Measurements from ENCODE around the gene LRRC4. TPM values are rescaled to one million over a fixed set of nuclear protein-coding genes. Genes with fewer than 3 reads are reported as not detected.

The LRRC4 gene
- total RNA-seq, 1 experiment from 2014 or later: not detected

- ChIA-PET CTCF (interaction anchor here (0.6 to 3.6 kb wide), 3 partner anchors 9 to 184 kb away, joined by 3 to 14 read pairs (median 9); no protein-coding TSS in a partner anchor), POLR2A (interaction anchor here (0.6 to 1.2 kb wide), 3 partner anchors 16 to 250 kb away, joined by 3 read pairs; no protein-coding TSS in a partner anchor)
- Mint-ChIP-seq H3K27me3 (ENCODE audit: insufficient read depth, unreplicated experiment) (no peaks in the 10 kb centered on the region), H3K27ac (ENCODE audit: low read depth, unreplicated experiment) (no peak overlapping the region), H3K9me3 (ENCODE audit: unreplicated experiment) (no peaks in the 10 kb centered on the region), H3K4me3 (ENCODE audit: unreplicated experiment) (no peak overlapping the region), H3K36me3 (ENCODE audit: insufficient read depth, unreplicated experiment) (peaks cover 42% of the 10 kb centered on the region), H3K4me1 (ENCODE audit: insufficient read depth, unreplicated experiment) (peaks cover 47% of the 10 kb centered on the region)
- BruUV-seq (replicated peaks): no TSS peak
- TF ChIP-seq, protein P1, sequence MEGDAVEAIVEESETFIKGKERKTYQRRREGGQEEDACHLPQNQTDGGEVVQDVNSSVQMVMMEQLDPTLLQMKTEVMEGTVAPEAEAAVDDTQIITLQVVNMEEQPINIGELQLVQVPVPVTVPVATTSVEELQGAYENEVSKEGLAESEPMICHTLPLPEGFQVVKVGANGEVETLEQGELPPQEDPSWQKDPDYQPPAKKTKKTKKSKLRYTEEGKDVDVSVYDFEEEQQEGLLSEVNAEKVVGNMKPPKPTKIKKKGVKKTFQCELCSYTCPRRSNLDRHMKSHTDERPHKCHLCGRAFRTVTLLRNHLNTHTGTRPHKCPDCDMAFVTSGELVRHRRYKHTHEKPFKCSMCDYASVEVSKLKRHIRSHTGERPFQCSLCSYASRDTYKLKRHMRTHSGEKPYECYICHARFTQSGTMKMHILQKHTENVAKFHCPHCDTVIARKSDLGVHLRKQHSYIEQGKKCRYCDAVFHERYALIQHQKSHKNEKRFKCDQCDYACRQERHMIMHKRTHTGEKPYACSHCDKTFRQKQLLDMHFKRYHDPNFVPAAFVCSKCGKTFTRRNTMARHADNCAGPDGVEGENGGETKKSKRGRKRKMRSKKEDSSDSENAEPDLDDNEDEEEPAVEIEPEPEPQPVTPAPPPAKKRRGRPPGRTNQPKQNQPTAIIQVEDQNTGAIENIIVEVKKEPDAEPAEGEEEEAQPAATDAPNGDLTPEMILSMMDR (IDR thresholded peaks at IDR 0.05; ENCODE audit: unreplicated experiment): no peak
- intact Hi-C loops (cut with micrococcal nuclease): no loop called here
- no peak for DNase-seq (ENCODE audit: unreplicated experiment)
Measured at GRCh38 chr7:128025819-128026218, 5.4 kb downstream of the LRRC4 start.

- intact Hi-C loops (cut with micrococcal nuclease): no loop called here
- no TSS peak for BruUV-seq (replicated peaks)
- ChIA-PET CTCF (interaction anchor here (1.9 to 3.6 kb wide), 2 partner anchors 9 to 185 kb away, joined by 9 to 14 read pairs; no protein-coding TSS in a partner anchor), POLR2A (interaction anchor here (0.6 to 1.2 kb wide), 4 partner anchors 10 to 249 kb away, joined by 3 to 4 read pairs (median 3); no protein-coding TSS in a partner anchor)
- H3K36me3 Mint-ChIP-seq (ENCODE audit: insufficient read depth, unreplicated experiment): peaks cover 42% of the 10 kb centered on the region
- no peaks in the 10 kb centered on the region for H3K27me3 Mint-ChIP-seq (ENCODE audit: insufficient read depth, unreplicated experiment)
- H3K4me1 Mint-ChIP-seq (ENCODE audit: insufficient read depth, unreplicated experiment): peaks cover 51% of the 10 kb centered on the region
- TF ChIP-seq, protein P1 (IDR thresholded peaks at IDR 0.05; ENCODE audit: unreplicated experiment): no peak
- H3K9me3 Mint-ChIP-seq (ENCODE audit: unreplicated experiment): no peaks in the 10 kb centered on the region
- H3K4me3 Mint-ChIP-seq (ENCODE audit: unreplicated experiment): no peak overlapping the region
- DNase-seq (ENCODE audit: unreplicated experiment): peak; percentile 56
- H3K27ac Mint-ChIP-seq (ENCODE audit: low read depth, unreplicated experiment): no peak overlapping the region
Measured at GRCh38 chr7:128025380-128025779, 5.9 kb downstream of the LRRC4 start.

- intact Hi-C loops (cut with micrococcal nuclease): no loop called here
- no peaks in the 10 kb centered on the region for H3K9me3 Mint-ChIP-seq (ENCODE audit: unreplicated experiment)
- TF ChIP-seq, protein P1 (IDR thresholded peaks at IDR 0.05; ENCODE audit: unreplicated experiment): no peak
- BruUV-seq (replicated peaks): no TSS peak
- no peak overlapping the region for H3K4me3 Mint-ChIP-seq (ENCODE audit: unreplicated experiment)
- CTCF ChIA-PET: interaction anchor here (0.6 to 3.6 kb wide), 3 partner anchors 28 to 186 kb away, joined by 4 to 14 read pairs (median 4); no protein-coding TSS in a partner anchor
- peaks cover 55% of the 10 kb centered on the region for H3K4me1 Mint-ChIP-seq (ENCODE audit: insufficient read depth, unreplicated experiment)
- no peaks in the 10 kb centered on the region for H3K27me3 Mint-ChIP-seq (ENCODE audit: insufficient read depth, unreplicated experiment)
- POLR2A ChIA-PET: no interaction called here
- no peak for DNase-seq (ENCODE audit: unreplicated experiment)
- H3K27ac Mint-ChIP-seq (ENCODE audit: low read depth, unreplicated experiment): peak overlapping the region; percentile 85
- peaks cover 34% of the 10 kb centered on the region for H3K36me3 Mint-ChIP-seq (ENCODE audit: insufficient read depth, unreplicated experiment)
Measured at GRCh38 chr7:128024151-128024550, 7.1 kb downstream of the LRRC4 start.

DNA sequence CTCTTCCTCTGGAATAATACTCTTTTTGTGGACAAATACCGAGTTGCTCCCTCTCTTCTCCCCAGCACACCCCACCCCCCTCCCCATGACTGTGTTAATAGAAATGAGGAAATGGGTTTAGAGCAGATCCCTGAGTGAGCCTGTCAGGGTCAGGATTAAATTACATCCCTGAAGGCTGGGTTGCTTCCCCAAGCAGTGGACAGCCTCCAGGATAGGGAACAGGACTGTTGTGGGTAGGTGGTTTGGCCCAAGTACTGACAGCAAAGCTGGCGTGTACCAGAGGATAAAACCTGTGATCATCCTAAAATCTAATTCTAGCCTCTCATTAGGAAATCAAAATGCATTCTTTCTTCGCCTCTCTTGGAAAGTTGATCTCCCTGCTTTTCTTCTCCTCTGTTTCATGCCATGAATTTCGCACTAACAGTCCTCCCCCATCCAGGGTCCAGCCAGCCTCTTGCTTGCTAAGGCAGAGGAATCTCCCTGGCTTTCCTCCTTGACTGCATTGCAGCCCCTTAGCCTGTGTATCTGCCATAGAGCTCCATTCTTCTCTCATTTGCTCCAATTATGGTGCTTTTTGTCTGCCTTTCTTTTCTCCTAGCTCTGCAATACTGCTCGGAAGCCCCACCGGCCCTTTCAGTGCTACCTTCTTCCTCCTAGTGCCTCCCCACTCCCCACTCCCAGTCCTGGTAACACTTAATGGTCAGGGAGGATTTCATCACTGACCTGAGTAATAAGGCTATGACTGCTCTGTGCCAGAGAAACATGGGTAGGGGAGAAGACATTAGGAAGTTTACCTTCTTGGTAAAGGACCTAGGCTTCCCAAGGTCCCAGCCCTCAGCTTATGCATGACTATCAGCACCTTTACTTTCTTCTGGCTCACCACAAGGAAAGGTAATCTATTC is 8.4 kb downstream of the LRRC4 start:
- TF ChIP-seq, protein P1 (IDR thresholded peaks at IDR 0.05; ENCODE audit: unreplicated experiment): no peak
- H3K27me3 Mint-ChIP-seq (ENCODE audit: insufficient read depth, unreplicated experiment): no peaks in the 10 kb centered on the region
- CTCF ChIA-PET: interaction anchor here (1.6 kb wide), 1 partner anchor 29 kb away, joined by 4 read pairs; no protein-coding TSS in a partner anchor
- DNase-seq (ENCODE audit: unreplicated experiment): peak; percentile 74
- POLR2A ChIA-PET: interaction anchor here (0.6 to 1.2 kb wide), 2 partner anchors 10 to 360 kb away, joined by 4 read pairs; no protein-coding TSS in a partner anchor
- H3K4me3 Mint-ChIP-seq (ENCODE audit: unreplicated experiment): no peak overlapping the region
- peaks cover 34% of the 10 kb centered on the region for H3K36me3 Mint-ChIP-seq (ENCODE audit: insufficient read depth, unreplicated experiment)
- BruUV-seq (replicated peaks): no TSS peak
- H3K27ac Mint-ChIP-seq (ENCODE audit: low read depth, unreplicated experiment): peak overlapping the region; percentile 85
- H3K4me1 Mint-ChIP-seq (ENCODE audit: insufficient read depth, unreplicated experiment): peaks cover 65% of the 10 kb centered on the region
- intact Hi-C loops (cut with micrococcal nuclease): no loop called here
- H3K9me3 Mint-ChIP-seq (ENCODE audit: unreplicated experiment): no peaks in the 10 kb centered on the region
